BLaER1 (cell line): ENCODE results near the gene HAUS7.

ENCODE experiments used
- H3K27ac ChIP-seq: shearing (Covaris generic); formaldehyde crosslinking; 2 replicates; pipeline ENCODE4 v1.8.1; 2022
- H3K27me3 ChIP-seq: shearing (Covaris generic); formaldehyde crosslinking; 2 replicates; pipeline ENCODE4 v1.8.1; 2022
- H3K36me3 ChIP-seq: shearing (Covaris generic); formaldehyde crosslinking; 2 replicates; pipeline ENCODE4 v1.8.1; 2022
- H3K4me1 ChIP-seq: shearing (Covaris generic); formaldehyde crosslinking; 2 replicates; pipeline ENCODE4 v1.8.1; 2022
- H3K4me2 ChIP-seq: shearing (Covaris generic); formaldehyde crosslinking; 2 replicates; pipeline ENCODE4 v1.8.1; 2022
- H3K4me3 ChIP-seq: shearing (Covaris generic); formaldehyde crosslinking; 2 replicates; pipeline ENCODE4 v1.8.1; 2022
- H3K9ac ChIP-seq: shearing (Covaris generic); formaldehyde crosslinking; 2 replicates; pipeline ENCODE4 v1.8.1; 2022
- H3K9me3 ChIP-seq: shearing (Covaris generic); formaldehyde crosslinking; 2 replicates; pipeline ENCODE4 v1.8.1; 2022
- H4K20me1 ChIP-seq: shearing (Covaris generic); formaldehyde crosslinking; 2 replicates; pipeline ENCODE4 v1.8.1; 2022
- Cebpa-rat ChIP-seq: shearing (Covaris generic); IDR thresholded peaks from 2 replicates; pipeline ENCODE4 v1.8.1; 2022

The HAUS7 gene

GRCh38 chrX:153450114-153450948, 20.0 kb downstream of the HAUS7 start:
- Histone ChIP-seq H3K9ac (no peak overlapping the region), H3K4me2 (no peak overlapping the region), H3K9me3 (no peaks in the 10 kb centered on the region), H3K4me3 (no peak overlapping the region), H3K4me1 (peaks cover 11% of the 10 kb centered on the region), H4K20me1 (peaks cover 42% of the 10 kb centered on the region; the same call in 1 of the 2 replicates), H3K36me3 (peaks cover 39% of the 10 kb centered on the region), H3K27me3 (peaks cover 78% of the 10 kb centered on the region), H3K27ac (no peak overlapping the region)
- TF ChIP-seq Cebpa-rat, result no peak

GRCh38 chrX:153449368-153450113, 20.8 kb downstream of the HAUS7 start:
- Histone ChIP-seq H3K4me2 (no peak overlapping the region), H3K4me1 (0 out of 2 replicates have a peak, but pooled peaks cover 6% of the 10 kb centered on the region), H3K4me3 (no peak overlapping the region), H3K27me3 (peaks cover 78% of the 10 kb centered on the region), H4K20me1 (peaks cover 42% of the 10 kb centered on the region; the same call in 1 of the 2 replicates), H3K27ac (no peak overlapping the region), H3K36me3 (peaks cover 33% of the 10 kb centered on the region), H3K9me3 (peaks cover 4% of the 10 kb centered on the region; the same call in 1 of the 2 replicates), H3K9ac (no peak overlapping the region)
- no peak for TF ChIP-seq Cebpa-rat

- no peak for TF ChIP-seq Cebpa-rat
- Histone ChIP-seq H3K4me3 (no peak overlapping the region), H3K9me3 (peaks cover 6% of the 10 kb centered on the region; the same call in 1 of the 2 replicates), H3K27me3 (peaks cover 73% of the 10 kb centered on the region), H3K9ac (no peak overlapping the region), H3K4me2 (no peak overlapping the region), H3K4me1 (0 out of 2 replicates have a peak, but pooled peaks cover 6% of the 10 kb centered on the region), H3K36me3 (peaks cover 28% of the 10 kb centered on the region), H4K20me1 (peaks cover 42% of the 10 kb centered on the region; the same call in 1 of the 2 replicates), H3K27ac (no peak overlapping the region)
These were observed 21.6 kb downstream of the HAUS7 start for GRCh38 chrX:153448556-153449367.

- no peak overlapping the region for H3K4me2 ChIP-seq
- 0 out of 2 replicates have a peak, but pooled peaks cover 6% of the 10 kb centered on the region for H3K4me1 ChIP-seq
- H4K20me1 ChIP-seq, result peaks cover 42% of the 10 kb centered on the region; the same call in 1 of the 2 replicates
- peaks cover 6% of the 10 kb centered on the region; the same call in 1 of the 2 replicates for H3K9me3 ChIP-seq
- peaks cover 63% of the 10 kb centered on the region for H3K27me3 ChIP-seq
- H3K4me3 ChIP-seq, result no peak overlapping the region
- TF ChIP-seq Cebpa-rat, result no peak
- no peak overlapping the region for H3K27ac ChIP-seq
- H3K36me3 ChIP-seq, result peaks cover 25% of the 10 kb centered on the region
- H3K9ac ChIP-seq, result no peak overlapping the region
These were observed 22.8 kb downstream of the HAUS7 start for GRCh38 chrX:153447581-153447960.

DNA sequence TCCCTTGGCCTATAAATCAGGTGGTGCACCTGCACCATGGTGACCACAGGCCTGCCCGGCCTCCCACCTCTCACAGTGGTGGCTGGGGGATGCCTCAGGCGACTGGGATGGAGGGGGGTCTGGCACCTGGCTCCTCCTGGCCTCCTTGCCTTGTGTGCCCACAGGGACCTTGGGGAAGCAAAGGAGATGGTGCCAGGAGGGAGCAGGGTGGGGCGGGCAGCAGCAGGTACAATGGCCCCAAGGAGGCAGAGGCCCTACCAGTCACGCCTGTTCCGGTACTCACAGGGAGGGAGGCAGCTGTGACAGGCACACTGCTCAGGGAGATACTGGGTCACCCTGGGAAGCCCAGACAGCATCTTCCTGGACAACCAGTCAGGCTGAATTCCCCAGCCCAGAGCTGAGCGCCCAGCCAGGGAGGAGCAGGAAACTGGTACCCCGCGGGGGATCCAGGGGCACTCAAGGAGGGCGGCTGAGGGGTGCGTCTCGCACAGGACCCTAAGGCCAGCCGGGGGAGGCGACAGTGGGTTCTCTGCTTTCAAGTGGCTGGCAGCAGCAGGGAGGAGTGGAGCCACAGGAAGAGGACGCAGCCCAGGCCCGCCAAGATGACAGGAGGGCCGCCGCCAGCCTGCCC, 23.3 kb downstream of the HAUS7 start:
- Histone ChIP-seq H3K4me3 (no peak overlapping the region), H4K20me1 (peaks cover 42% of the 10 kb centered on the region; the same call in 1 of the 2 replicates), H3K27ac (no peak overlapping the region), H3K9me3 (peaks cover 6% of the 10 kb centered on the region; the same call in 1 of the 2 replicates), H3K27me3 (peaks cover 61% of the 10 kb centered on the region), H3K36me3 (peaks cover 25% of the 10 kb centered on the region), H3K4me2 (no peak overlapping the region), H3K9ac (no peak overlapping the region), H3K4me1 (0 out of 2 replicates have a peak, but pooled peaks cover 6% of the 10 kb centered on the region)
- no peak for TF ChIP-seq Cebpa-rat

GRCh38 chrX:153446636-153446936, 23.8 kb downstream of the HAUS7 start:
- Histone ChIP-seq H3K27ac (no peak overlapping the region), H3K27me3 (peaks cover 56% of the 10 kb centered on the region), H3K4me2 (no peak overlapping the region), H3K9ac (no peak overlapping the region), H3K4me1 (0 out of 2 replicates have a peak, but pooled peaks cover 6% of the 10 kb centered on the region), H4K20me1 (peaks cover 40% of the 10 kb centered on the region; the same call in 1 of the 2 replicates), H3K36me3 (peaks cover 23% of the 10 kb centered on the region), H3K9me3 (peaks cover 6% of the 10 kb centered on the region; the same call in 1 of the 2 replicates), H3K4me3 (no peak overlapping the region)
- TF ChIP-seq Cebpa-rat, result no peak

GRCh38 chrX:153445856-153446635, 24.3 kb downstream of the HAUS7 start, which contains the start of gene TREX2:
Gene TREX2, minus strand, starts transcription at chrX:153446056. Its CDS starts 626 bp downstream, at chrX:153445430.
- no peak within 1 kb of the TSS for H3K4me2 ChIP-seq
- H3K4me1 ChIP-seq, result 0 out of 2 replicates have a peak, but pooled peaks cover 6% of the 10 kb centered on the region
- no peak for TF ChIP-seq Cebpa-rat
- peaks cover 51% of the 10 kb centered on the region for H3K27me3 ChIP-seq
- H3K27ac ChIP-seq, result no peak within 1 kb of the TSS
- H3K9ac ChIP-seq, result no peak within 1 kb of the TSS
- H4K20me1 ChIP-seq, result peaks cover 35% of the 10 kb centered on the region; the same call in 1 of the 2 replicates
- H3K9me3 ChIP-seq, result peaks cover 6% of the 10 kb centered on the region; the same call in 1 of the 2 replicates
- H3K36me3 ChIP-seq, result peaks cover 18% of the 10 kb centered on the region
- no peak within 1 kb of the TSS for H3K4me3 ChIP-seq
